H9 (cell line): ENCODE results near the gene SDF2L1. TPM values are rescaled to one million over a fixed set of nuclear protein-coding genes. Genes with fewer than 3 reads are reported as not detected.

ENCODE experiments used
- DNase-seq: peaks from one replicate; pipeline ENCODE4 v3.0.0-alpha.2; 2017
- H2AFZ ChIP-seq: one replicate; pipeline ENCODE4 v1.6.1; 2013; ENCODE audit warnings: mild to moderate bottlenecking, low read length, control low read depth, moderate library complexity
- H2AK5ac ChIP-seq: 2 replicates; pipeline ENCODE4 v1.6.1; 2013; ENCODE audit warnings: low read length, control low read depth, mixed read lengths; ENCODE audit not compliant: insufficient read length
- H2BK120ac ChIP-seq: one replicate; pipeline ENCODE4 v1.6.1; 2013; ENCODE audit warnings: low read depth, mild to moderate bottlenecking, low read length, control low read depth, inconsistent platforms; ENCODE audit not compliant: poor library complexity, severe bottlenecking
- H2BK12ac ChIP-seq: 2 replicates; pipeline ENCODE4 v1.6.1; 2013; ENCODE audit warnings: low read length, control low read depth, mixed read lengths, low read depth; ENCODE audit not compliant: insufficient read length
- H2BK15ac ChIP-seq: 2 replicates; pipeline ENCODE4 v1.6.1; 2013; ENCODE audit warnings: low read depth, low read length, control low read depth
- H2BK20ac ChIP-seq: one replicate; pipeline ENCODE4 v1.6.1; 2013; ENCODE audit warnings: low read depth, mild to moderate bottlenecking, low read length, control low read depth, inconsistent platforms; ENCODE audit not compliant: poor library complexity, severe bottlenecking
- H2BK5ac ChIP-seq: 2 replicates; pipeline ENCODE4 v1.6.1; 2013; ENCODE audit warnings: low read length, control low read depth, mixed read lengths; ENCODE audit not compliant: insufficient read length
- H3K14ac ChIP-seq: 2 replicates; pipeline ENCODE4 v1.6.1; 2013; ENCODE audit warnings: low read length, control low read depth; ENCODE audit not compliant: insufficient read depth
- H3K18ac ChIP-seq: 2 replicates; pipeline ENCODE4 v1.6.1; 2013; ENCODE audit warnings: low read depth, mild to moderate bottlenecking, mixed read lengths, low read length, control low read depth; ENCODE audit not compliant: insufficient read length
- H3K23ac ChIP-seq: 2 replicates; pipeline ENCODE4 v1.6.1; 2013; ENCODE audit warnings: low read length, control low read depth, mixed read lengths, low read depth; ENCODE audit not compliant: insufficient read length
- H3K23me2 ChIP-seq: 2 replicates; pipeline ENCODE4 v1.6.1; 2013; ENCODE audit warnings: low read depth, mild to moderate bottlenecking, mixed read lengths, low read length, control low read depth; ENCODE audit not compliant: insufficient read length, poor library complexity, severe bottlenecking
- H3K27ac ChIP-seq: 2 replicates; pipeline ENCODE4 v1.5.1; 2013; ENCODE audit warnings: low read length, control low read depth, mixed read lengths, low read depth; ENCODE audit not compliant: insufficient read length
- H3K27me3 ChIP-seq: 2 replicates; pipeline ENCODE4 v1.6.1; 2013; ENCODE audit warnings: low read length, control low read depth, inconsistent platforms; ENCODE audit not compliant: insufficient read depth
- H3K4ac ChIP-seq: 2 replicates; pipeline ENCODE4 v1.6.1; 2013; ENCODE audit warnings: low read depth, mild to moderate bottlenecking, control low read depth, inconsistent platforms, low read length, moderate library complexity
- H3K4me1 ChIP-seq: 2 replicates; pipeline ENCODE4 v1.6.1; 2013; ENCODE audit warnings: low read length, control low read depth, inconsistent platforms; ENCODE audit not compliant: insufficient read depth
- H3K4me2 ChIP-seq: 2 replicates; pipeline ENCODE4 v1.6.1; 2013; ENCODE audit warnings: low read length, control low read depth, mixed read lengths; ENCODE audit not compliant: insufficient read length, insufficient read depth
- H3K56ac ChIP-seq: 2 replicates; pipeline ENCODE4 v1.6.1; 2013; ENCODE audit warnings: low read depth, mild to moderate bottlenecking, mixed read lengths, low read length, control low read depth; ENCODE audit not compliant: insufficient read length
- H3K79me1 ChIP-seq: 2 replicates; pipeline ENCODE4 v1.6.1; 2013; ENCODE audit warnings: low read depth, mild to moderate bottlenecking, moderate library complexity, low read length, control low read depth, inconsistent platforms; ENCODE audit not compliant: insufficient read depth, poor library complexity, severe bottlenecking
- H3K79me2 ChIP-seq: 2 replicates; pipeline ENCODE4 v1.6.1; 2013; ENCODE audit warnings: low read length, control low read depth, inconsistent platforms; ENCODE audit not compliant: insufficient read depth
- H3K9ac ChIP-seq: 2 replicates; pipeline ENCODE4 v1.6.1; 2013; ENCODE audit warnings: low read length, control low read depth, mixed read lengths; ENCODE audit not compliant: insufficient read length; ENCODE audit errors: extremely low read depth
- H3K9me3 ChIP-seq: one replicate; pipeline ENCODE4 v1.6.1; 2013; ENCODE audit warnings: low read depth, low read length, inconsistent platforms; ENCODE audit not compliant: control insufficient read depth
- H3T11ph ChIP-seq: one replicate; pipeline ENCODE4 v1.6.1; 2013; ENCODE audit warnings: mild to moderate bottlenecking, low read length, control low read depth, inconsistent platforms
- H4K20me1 ChIP-seq: one replicate; pipeline ENCODE4 v1.6.1; 2013; ENCODE audit not compliant: control insufficient read depth, insufficient read length, insufficient read depth
- H4K5ac ChIP-seq: 2 replicates; pipeline ENCODE4 v1.6.1; 2013; ENCODE audit warnings: low read depth, mild to moderate bottlenecking, mixed read lengths, low read length, control low read depth; ENCODE audit not compliant: insufficient read length
- H4K8ac ChIP-seq: replicated peaks from 2 replicates; pipeline ENCODE4 v1.6.1; 2013; ENCODE audit warnings: low read length, control low read depth, mixed read lengths, low read depth; ENCODE audit not compliant: insufficient read length
- H4K91ac ChIP-seq: 2 replicates; pipeline ENCODE4 v1.6.1; 2013; ENCODE audit warnings: low read depth, mild to moderate bottlenecking, moderate library complexity, mixed read lengths, low read length, control low read depth; ENCODE audit not compliant: insufficient read length
- H3K27ac Mint-ChIP-seq, 3 experiments: 2 replicates in 2 of 3; 3 replicates in 1 of 3; pipeline ENCODE4 v1.8.0; 2020 to 2021; ENCODE audit warnings: mixed read lengths in 3 of 3, mild to moderate bottlenecking in 1 of 3, moderate library complexity in 1 of 3
- H3K27me3 Mint-ChIP-seq: 2 replicates; pipeline ENCODE4 v1.8.0; 2021; ENCODE audit warnings: low read depth, mild to moderate bottlenecking, moderate library complexity, mixed read lengths
- H3K36me3 Mint-ChIP-seq, 3 experiments: 2 replicates in 2 of 3; 3 replicates in 1 of 3; pipeline ENCODE4 v1.8.0; 2020 to 2021; ENCODE audit warnings: low read depth in 3 of 3, mixed read lengths in 3 of 3; ENCODE audit not compliant: insufficient read depth in 1 of 3
- H3K4me1 Mint-ChIP-seq, 2 experiments: 2 replicates each; pipeline ENCODE4 v1.8.0; 2020; ENCODE audit warnings: mixed read lengths in 2 of 2
- H3K4me3 Mint-ChIP-seq, 2 experiments: 2 replicates in 1 of 2; 3 replicates in 1 of 2; pipeline ENCODE4 v1.8.0; 2020 to 2021; ENCODE audit warnings: mild to moderate bottlenecking in 2 of 2, mixed read lengths in 2 of 2, moderate library complexity in 1 of 2
- H3K9me3 Mint-ChIP-seq, 2 experiments: 2 replicates in 1 of 2; 3 replicates in 1 of 2; pipeline ENCODE4 v1.8.0; 2020; ENCODE audit warnings: mild to moderate bottlenecking in 2 of 2, mixed read lengths in 2 of 2, moderate library complexity in 1 of 2
- CTCF ChIP-seq: fragments of 200-600 bp; sonication (generic); conservative IDR thresholded peaks from 3 replicates; pipeline ENCODE4 v1.8.0; 2021; ENCODE audit warnings: antibody characterized with exemption, mild to moderate bottlenecking
- WGBS: extraction: QIAGEN DNeasy Blood & Tissue Kit; methylation state at CpG from one replicate; pipeline ENCODE4 v1.1.7; 2013; ENCODE audit warnings: missing lambda C conversion rate, low lambda C conversion rate, mixed read lengths; ENCODE audit not compliant: insufficient read length; ENCODE audit errors: extremely low coverage; 5-methylcytosine and 5-hydroxymethylcytosine counted together
- total RNA-seq: library from RNA; stranded (reverse); gene quantifications from 2 replicates; pipeline ENCODE4 v1.2.1, GENCODE V29; 2021

The SDF2L1 gene
- total RNA-seq, 1 experiment from 2014 or later, result 36.0 TPM

- Histone ChIP-seq H4K8ac (no peak overlapping the region), H3K79me2 (peaks cover 10% of the 10 kb centered on the region; the same call in 1 of the 2 replicates), H2BK120ac (no peak overlapping the region), H3K4me2 (no peak overlapping the region), H3K79me1 (peaks cover 2% of the 10 kb centered on the region), H3K23me2 (no peaks in the 10 kb centered on the region), H2BK12ac (no peak overlapping the region), H2BK5ac (no peak overlapping the region), H3K4me1 (no peaks in the 10 kb centered on the region), H4K91ac (no peak overlapping the region), H2AFZ (no peak overlapping the region), H3K9me3 (no peaks in the 10 kb centered on the region), H2BK15ac (no peak overlapping the region), H3K56ac (no peak overlapping the region), H4K5ac (no peak overlapping the region), H2BK20ac (no peak overlapping the region), H3K27me3 (no peaks in the 10 kb centered on the region), H3K14ac (no peak overlapping the region), H2AK5ac (no peak overlapping the region), H3K23ac (no peak overlapping the region), H3K4ac (no peak overlapping the region), H3K27ac (no peak overlapping the region), H3K18ac (no peak overlapping the region), H3T11ph (no peak overlapping the region), H3K9ac (no peak overlapping the region), H4K20me1 (peaks cover 2% of the 10 kb centered on the region)
- peak overlapping the region; percentile 21 to 98 (median 68); a peak in 3 of 7 replicates for H3K27ac Mint-ChIP-seq
- no peak overlapping the region for H3K4me3 Mint-ChIP-seq
- H3K4me1 Mint-ChIP-seq, result no peaks in the 10 kb centered on the region; a peak in 2 of 4 replicates
- DNase-seq, result no peak
- TF ChIP-seq CTCF, result no peak
- WGBS, result no CpG with 5 or more reads among the region's 7 CpGs
- no peaks in the 10 kb centered on the region for H3K27me3 Mint-ChIP-seq
- no peaks in the 10 kb centered on the region for H3K9me3 Mint-ChIP-seq
- H3K36me3 Mint-ChIP-seq, result peaks cover 15 to 30% (median 22%) of the 10 kb centered on the region in 3 experiments; a peak in 6 of 7 replicates
These were observed 36.1 kb upstream of the SDF2L1 start for GRCh38 chr22:21605887-21606564.
